Loucy (cell line): ENCODE measurements around the gene DEPDC5.

Experiments
- H2AFZ ChIP-seq: fragments of 200-600 bp; sonication (generic); 2 replicates; pipeline ENCODE4 v1.6.0; 2016; ENCODE audit warnings: antibody characterized with exemption, mild to moderate bottlenecking, low read length, moderate library complexity
- H3F3A ChIP-seq: fragments of 200-600 bp; 2 replicates; pipeline ENCODE4 v1.6.0; 2016; ENCODE audit warnings: antibody characterized with exemption, low read depth, mild to moderate bottlenecking
- H3K27me3 ChIP-seq: fragments of 200-600 bp; sonication (generic); 2 replicates; pipeline ENCODE4 v1.6.1; 2014; ENCODE audit warnings: low read length, mild to moderate bottlenecking; ENCODE audit not compliant: insufficient read depth, poor library complexity, severe bottlenecking
- H3K36me3 ChIP-seq: fragments of 200-600 bp; sonication (generic); 2 replicates; pipeline ENCODE4 v1.6.1; 2016; ENCODE audit warnings: low read length; ENCODE audit not compliant: insufficient read depth
- H3K4me1 ChIP-seq: fragments of 200-600 bp; sonication (generic); 2 replicates; pipeline ENCODE4 v1.5.1; 2014; ENCODE audit warnings: low read length, mild to moderate bottlenecking; ENCODE audit not compliant: insufficient read depth, poor library complexity, severe bottlenecking
- H3K4me2 ChIP-seq: fragments of 200-600 bp; sonication (generic); 2 replicates; pipeline ENCODE4 v1.6.0; 2014; ENCODE audit warnings: antibody characterized with exemption, low read length, low read depth, mild to moderate bottlenecking; ENCODE audit not compliant: poor library complexity, severe bottlenecking
- H3K4me3 ChIP-seq: fragments of 200-600 bp; sonication (generic); 2 replicates; pipeline ENCODE4 v1.5.1; 2014; ENCODE audit warnings: low read length, mild to moderate bottlenecking, mixed read lengths; ENCODE audit not compliant: poor library complexity, severe bottlenecking
- H3K79me2 ChIP-seq: fragments of 200-600 bp; sonication (generic); 2 replicates; pipeline ENCODE4 v1.6.1; 2014; ENCODE audit warnings: low read length; ENCODE audit not compliant: insufficient read depth
- H3K9ac ChIP-seq: fragments of 200-600 bp; sonication (generic); 2 replicates; pipeline ENCODE4 v1.6.0; 2014; ENCODE audit warnings: mild to moderate bottlenecking, low read depth, low read length, moderate library complexity; ENCODE audit not compliant: poor library complexity, severe bottlenecking
- H3K9me2 ChIP-seq: fragments of 200-600 bp; sonication (generic); replicated peaks from 2 replicates; pipeline ENCODE4 v1.6.1; 2016; ENCODE audit warnings: low read depth, low read length, mixed read lengths
- H3K9me3 ChIP-seq: fragments of 200-600 bp; sonication (generic); 2 replicates; pipeline ENCODE4 v1.6.1; 2014; ENCODE audit warnings: mild to moderate bottlenecking, antibody characterized with exemption, low read length, low read depth; ENCODE audit not compliant: insufficient read depth
- H4K20me1 ChIP-seq: fragments of 200-600 bp; sonication (generic); 2 replicates; pipeline ENCODE4 v1.6.0; 2014; ENCODE audit warnings: antibody characterized with exemption, low read length, mild to moderate bottlenecking; ENCODE audit not compliant: insufficient read depth, poor library complexity, severe bottlenecking
- CTCF ChIP-seq: fragments of 200-600 bp; sonication (generic); conservative IDR thresholded peaks from 2 replicates; pipeline ENCODE4 v1.5.1; 2014; ENCODE audit warnings: mild to moderate bottlenecking, antibody characterized with exemption, low read length
- EZH2phosphoT487 ChIP-seq: fragments of 200-600 bp; IDR thresholded peaks from 2 replicates; pipeline ENCODE4 v1.6.1; 2018; ENCODE audit warnings: antibody characterized with exemption, mild to moderate bottlenecking, moderate library complexity, borderline replicate concordance

Gene DEPDC5

GRCh38 chr22:31917227-31917921, 163.6 kb downstream of the DEPDC5 start:
- Histone ChIP-seq H3K36me3 (no peaks in the 10 kb centered on the region), H3K4me3 (no peak overlapping the region), H3K4me2 (no peak overlapping the region), H2AFZ (no peak overlapping the region), H4K20me1 (no peaks in the 10 kb centered on the region), H3K9me3 (no peaks in the 10 kb centered on the region), H3K4me1 (peaks cover 2% of the 10 kb centered on the region), H3K27me3 (no peaks in the 10 kb centered on the region), H3K9me2 (no peaks in the 10 kb centered on the region), H3K79me2 (no peaks in the 10 kb centered on the region), H3F3A (no peaks in the 10 kb centered on the region), H3K9ac (no peak overlapping the region)
- no peak for TF ChIP-seq CTCF
- no peak for TF ChIP-seq EZH2phosphoT487

- H4K20me1 ChIP-seq = no peaks in the 10 kb centered on the region
- H3K4me2 ChIP-seq = no peak overlapping the region
- TF ChIP-seq EZH2phosphoT487 = no peak
- TF ChIP-seq CTCF = no peak
- no peak overlapping the region for H3K4me3 ChIP-seq
- no peaks in the 10 kb centered on the region for H3K79me2 ChIP-seq
- no peaks in the 10 kb centered on the region for H3K9me2 ChIP-seq
- H3K9ac ChIP-seq = no peak overlapping the region
- no peaks in the 10 kb centered on the region for H3K9me3 ChIP-seq
- no peaks in the 10 kb centered on the region for H3F3A ChIP-seq
- no peaks in the 10 kb centered on the region for H3K27me3 ChIP-seq
- H2AFZ ChIP-seq = no peak overlapping the region
- H3K36me3 ChIP-seq = no peaks in the 10 kb centered on the region
- H3K4me1 ChIP-seq = peaks cover 13% of the 10 kb centered on the region
Measured at GRCh38 chr22:31919730-31920129, 165.9 kb downstream of the DEPDC5 start.

- Histone ChIP-seq H4K20me1 (no peaks in the 10 kb centered on the region), H3F3A (no peaks in the 10 kb centered on the region), H3K36me3 (no peaks in the 10 kb centered on the region), H3K4me3 (no peak overlapping the region), H3K27me3 (no peaks in the 10 kb centered on the region), H3K4me2 (no peak overlapping the region), H3K9me3 (no peaks in the 10 kb centered on the region), H2AFZ (no peak overlapping the region), H3K9me2 (no peaks in the 10 kb centered on the region), H3K4me1 (peaks cover 13% of the 10 kb centered on the region), H3K79me2 (no peaks in the 10 kb centered on the region), H3K9ac (no peak overlapping the region)
- TF ChIP-seq EZH2phosphoT487 (no peak), CTCF (no peak)
Measured at GRCh38 chr22:31920306-31920705, 166.5 kb downstream of the DEPDC5 start.
